Measurements from ENCODE around the gene PPM1J. TPM values are rescaled to one million over a fixed set of nuclear protein-coding genes. Genes with fewer than 3 reads are reported as not detected.

PPM1J gene
- total RNA-seq, 2 donors from 2014 or later = 2.1 to 3.0 TPM

GRCh38 chr1:112708489-112708888 lies 6.6 kb downstream of the PPM1J start:
- intact Hi-C loops (cut with DNase I) = loop anchor here (5.0 to 10.0 kb wide), 4 partner anchors 36 to 316 kb away; partner anchors contain the start of genes CTTNBP2NL (in 1 of the 2) and MOV10 (in 1 of the 2)
- DNase-seq (ENCODE audit: low spot score) = no peak

- intact Hi-C loops (cut with DNase I) = loop anchor here (5.0 to 10.0 kb wide), 4 partner anchors 36 to 316 kb away; partner anchors contain the start of genes CTTNBP2NL (in 1 of the 2) and MOV10 (in 1 of the 2)
- no peak for DNase-seq (ENCODE audit: low spot score)
Measured at GRCh38 chr1:112708002-112708448, 7.1 kb downstream of the PPM1J start.

- intact Hi-C loops (cut with DNase I) = loop anchor here (5.0 to 10.0 kb wide), 4 partner anchors 35 to 315 kb away; partner anchors contain the start of genes CTTNBP2NL (in 1 of the 2) and MOV10 (in 1 of the 2)
- DNase-seq (ENCODE audit: low spot score) = peak; percentile 95
Measured at GRCh38 chr1:112707221-112708001, 7.7 kb downstream of the PPM1J start.

- peak; percentile 91 for DNase-seq (ENCODE audit: low spot score)
Measured at GRCh38 chr1:112706505-112707220, 8.5 kb downstream of the PPM1J start, which contains the start of gene RHOC. RHOC (minus strand) TSS chr1:112707127; CDS start chr1:112703799, 3,328 bp downstream.

GRCh38 chr1:112704934-112705627 lies 10.1 kb downstream of the PPM1J start:
- DNase-seq (ENCODE audit: low spot score) = peak; percentile 94
- intact Hi-C loops (cut with DNase I) = loop anchor here (5.0 to 10.0 kb wide), 4 partner anchors 33 to 313 kb away; partner anchors contain the start of genes CTTNBP2NL (in 1 of the 2) and MOV10 (in 1 of the 2)

More at GRCh38 chr1:112706505-112707220, 8.5 kb downstream of the PPM1J start, which contains the start of gene RHOC:
- intact Hi-C loops (cut with DNase I) = loop anchor here (5.0 to 10.0 kb wide), 4 partner anchors 34 to 314 kb away; partner anchors contain the start of genes CTTNBP2NL (in 1 of the 2) and MOV10 (in 1 of the 2)

GRCh38 chr1:112704391-112704933 lies 10.7 kb downstream of the PPM1J start:
- peak; percentile 87 for DNase-seq (ENCODE audit: low spot score)

GRCh38 chr1:112703706-112704105 lies 11.4 kb downstream of the PPM1J start:
- intact Hi-C loops (cut with DNase I) = loop anchor here in 1 of 2 donors (10.0 kb wide), 1 partner anchor 309 kb away; the partner anchor contains the start of gene CTTNBP2NL
- no peak for DNase-seq (ENCODE audit: low spot score)

More at GRCh38 chr1:112704391-112704933, 10.7 kb downstream of the PPM1J start:
- intact Hi-C loops (cut with DNase I) = loop anchor here in 1 of 2 donors (10.0 kb wide), 1 partner anchor 310 kb away; the partner anchor contains the start of gene CTTNBP2NL

GRCh38 chr1:112702420-112703261 lies 12.5 kb downstream of the PPM1J start:
- intact Hi-C loops (cut with DNase I) = loop anchor here in 1 of 2 donors (10.0 kb wide), 1 partner anchor 308 kb away; the partner anchor contains the start of gene CTTNBP2NL
- DNase-seq (ENCODE audit: low spot score) = peak; percentile 26

GRCh38 chr1:112702067-112702395 lies 13.1 kb downstream of the PPM1J start:
- DNase-seq (ENCODE audit: low spot score) = peak; percentile 34
- intact Hi-C loops (cut with DNase I) = loop anchor here in 1 of 2 donors (10.0 kb wide), 1 partner anchor 307 kb away; the partner anchor contains the start of gene CTTNBP2NL

- intact Hi-C loops (cut with DNase I) = loop anchor here in 1 of 2 donors (10.0 kb wide), 1 partner anchor 307 kb away; the partner anchor contains the start of gene CTTNBP2NL
Measured at GRCh38 chr1:112701227-112702066, 13.7 kb downstream of the PPM1J start.

GRCh38 chr1:112700290-112701226 lies 14.6 kb downstream of the PPM1J start:
- intact Hi-C loops (cut with DNase I) = loop anchor here in 1 of 2 donors (10.0 kb wide), 1 partner anchor 306 kb away; the partner anchor contains the start of gene CTTNBP2NL
- peak; percentile 99 for DNase-seq (ENCODE audit: low spot score)

More at GRCh38 chr1:112701227-112702066, 13.7 kb downstream of the PPM1J start:
- peak; percentile 25 for DNase-seq (ENCODE audit: low spot score)

- DNase-seq (ENCODE audit: low spot score) = no peak
Measured at GRCh38 chr1:112699425-112700144, 15.5 kb downstream of the PPM1J start.

GRCh38 chr1:112698366-112699310 lies 16.5 kb downstream of the PPM1J start:
- DNase-seq (ENCODE audit: low spot score) = no peak
- intact Hi-C loops (cut with DNase I) = no loop called here

More at GRCh38 chr1:112699425-112700144, 15.5 kb downstream of the PPM1J start:
- intact Hi-C loops (cut with DNase I) = loop anchor here in 1 of 2 donors (10.0 kb wide), 1 partner anchor 305 kb away; the partner anchor contains the start of gene CTTNBP2NL
